GM06990 (cell line): ENCODE measurements around the gene RGS9BP.
"Not testable (repeated sequence)": the region's sequence is repeated elsewhere in the genome, so short reads cannot be mapped to it uniquely, and the experiment has no call there.

Experiments used
- DNase-seq: peaks from one replicate; pipeline ENCODE4 v3.0.0-alpha.2; 2011; ENCODE audit not compliant: insufficient read length; ENCODE audit errors: extremely low read depth
- H3K27me3 ChIP-seq: replicated peaks from 2 replicates; pipeline ENCODE4 v1.6.0; 2011; ENCODE audit warnings: low read length; ENCODE audit not compliant: control insufficient read depth, insufficient read depth
- H3K36me3 ChIP-seq: 2 replicates; pipeline ENCODE4 v1.5.1; 2011; ENCODE audit warnings: low read length; ENCODE audit not compliant: control insufficient read depth, insufficient read depth
- H3K4me3 ChIP-seq: replicated peaks from 2 replicates; pipeline ENCODE4 v1.5.1; 2011; ENCODE audit warnings: low read depth, mild to moderate bottlenecking, control low read depth, low read length
- TF ChIP-seq, protein P1 (sequence below): IDR thresholded peaks from 2 replicates; pipeline ENCODE4 v1.5.1; 2011; ENCODE audit warnings: low read length, control low read depth, mild to moderate bottlenecking, inconsistent platforms; ENCODE audit not compliant: insufficient read depth, poor library complexity, severe bottlenecking

The RGS9BP gene

GRCh38 chr19:32695506-32695905, 19.9 kb downstream of the RGS9BP start:
- DNase-seq, H3K27me3 ChIP-seq, H3K36me3 ChIP-seq, H3K4me3 ChIP-seq: not testable (repeated sequence)

GRCh38 chr19:32696771-32697170, 21.1 kb downstream of the RGS9BP start:
- H3K36me3 ChIP-seq, DNase-seq, H3K4me3 ChIP-seq, H3K27me3 ChIP-seq: not testable (repeated sequence)

DNA sequence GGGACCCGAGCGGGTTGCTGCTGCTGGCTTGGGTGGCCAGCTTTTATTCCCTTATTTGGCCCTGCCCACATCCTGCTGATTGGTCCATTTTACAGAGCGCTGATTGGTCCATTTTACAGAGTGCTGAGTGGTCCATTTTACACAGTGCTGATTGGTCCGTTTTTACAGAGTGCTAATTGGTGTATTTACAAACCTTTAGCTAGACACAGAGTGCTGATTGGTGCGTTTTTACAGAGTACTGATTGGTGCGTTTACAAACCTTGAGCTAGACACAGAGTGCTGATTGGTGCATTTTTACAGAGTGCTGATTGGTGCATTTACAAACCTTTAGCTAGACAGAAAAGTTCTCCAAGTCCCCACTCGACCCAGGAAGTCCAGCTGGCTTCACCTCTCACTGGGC, 24.5 kb downstream of the RGS9BP start:
- H3K36me3 ChIP-seq, result not testable (repeated sequence)

DNA sequence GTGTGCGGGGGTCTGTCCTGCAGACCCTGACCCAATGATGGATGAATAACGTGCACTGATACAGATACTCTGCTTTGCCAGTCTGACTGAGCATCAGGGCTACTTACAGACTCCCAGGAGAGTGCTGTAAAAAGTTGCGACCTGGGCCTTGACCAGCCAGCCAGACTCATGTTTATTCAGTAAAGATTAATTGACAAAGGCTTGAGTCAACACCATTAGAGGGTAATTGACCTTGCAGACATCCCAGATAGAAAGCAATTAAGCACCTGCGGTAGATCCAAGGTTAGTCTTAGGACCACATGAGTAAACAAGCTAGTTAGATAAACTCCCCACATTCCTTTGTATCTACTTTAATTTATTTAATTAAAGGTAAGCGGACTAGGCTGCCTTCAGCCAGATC, 26.4 kb downstream of the RGS9BP start:
- peaks cover 8% of the 10 kb centered on the region for H3K36me3 ChIP-seq
- H3K4me3 ChIP-seq, result no peak overlapping the region
- H3K27me3 ChIP-seq, result no peaks in the 10 kb centered on the region
- no peak for DNase-seq
- TF ChIP-seq, protein P1, sequence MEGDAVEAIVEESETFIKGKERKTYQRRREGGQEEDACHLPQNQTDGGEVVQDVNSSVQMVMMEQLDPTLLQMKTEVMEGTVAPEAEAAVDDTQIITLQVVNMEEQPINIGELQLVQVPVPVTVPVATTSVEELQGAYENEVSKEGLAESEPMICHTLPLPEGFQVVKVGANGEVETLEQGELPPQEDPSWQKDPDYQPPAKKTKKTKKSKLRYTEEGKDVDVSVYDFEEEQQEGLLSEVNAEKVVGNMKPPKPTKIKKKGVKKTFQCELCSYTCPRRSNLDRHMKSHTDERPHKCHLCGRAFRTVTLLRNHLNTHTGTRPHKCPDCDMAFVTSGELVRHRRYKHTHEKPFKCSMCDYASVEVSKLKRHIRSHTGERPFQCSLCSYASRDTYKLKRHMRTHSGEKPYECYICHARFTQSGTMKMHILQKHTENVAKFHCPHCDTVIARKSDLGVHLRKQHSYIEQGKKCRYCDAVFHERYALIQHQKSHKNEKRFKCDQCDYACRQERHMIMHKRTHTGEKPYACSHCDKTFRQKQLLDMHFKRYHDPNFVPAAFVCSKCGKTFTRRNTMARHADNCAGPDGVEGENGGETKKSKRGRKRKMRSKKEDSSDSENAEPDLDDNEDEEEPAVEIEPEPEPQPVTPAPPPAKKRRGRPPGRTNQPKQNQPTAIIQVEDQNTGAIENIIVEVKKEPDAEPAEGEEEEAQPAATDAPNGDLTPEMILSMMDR, result no peak

More for the DNA sequence above, 24.5 kb downstream of the RGS9BP start:
- H3K27me3 ChIP-seq, DNase-seq, H3K4me3 ChIP-seq: not testable (repeated sequence)

GRCh38 chr19:32704006-32704405, 28.4 kb downstream of the RGS9BP start:
- not testable (repeated sequence) for H3K36me3 ChIP-seq, DNase-seq, H3K4me3 ChIP-seq, H3K27me3 ChIP-seq

DNA sequence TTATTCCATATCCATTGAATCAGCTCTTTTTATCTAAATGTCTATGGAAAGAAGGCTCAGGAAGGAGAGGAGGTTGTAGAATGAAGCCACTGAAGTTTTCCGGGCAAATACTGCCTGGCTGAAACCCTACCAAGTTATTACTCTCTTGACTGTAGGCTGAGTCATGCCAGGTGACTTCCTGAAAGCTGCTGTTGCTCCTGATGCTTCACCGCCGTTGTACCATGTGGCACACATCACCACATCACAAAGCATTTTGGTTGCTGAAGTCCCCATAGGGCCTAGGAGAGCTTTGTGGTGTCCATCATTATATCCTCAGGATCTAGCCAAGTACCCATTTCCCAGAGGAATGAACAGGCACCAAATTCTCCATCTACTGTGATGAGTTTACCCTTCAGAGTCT, 32.8 kb downstream of the RGS9BP start:
- peaks cover 5% of the 10 kb centered on the region for H3K36me3 ChIP-seq
- no peak overlapping the region for H3K4me3 ChIP-seq
- DNase-seq, result no peak
- TF ChIP-seq, protein P1, result no peak
- H3K27me3 ChIP-seq, result no peaks in the 10 kb centered on the region

DNA sequence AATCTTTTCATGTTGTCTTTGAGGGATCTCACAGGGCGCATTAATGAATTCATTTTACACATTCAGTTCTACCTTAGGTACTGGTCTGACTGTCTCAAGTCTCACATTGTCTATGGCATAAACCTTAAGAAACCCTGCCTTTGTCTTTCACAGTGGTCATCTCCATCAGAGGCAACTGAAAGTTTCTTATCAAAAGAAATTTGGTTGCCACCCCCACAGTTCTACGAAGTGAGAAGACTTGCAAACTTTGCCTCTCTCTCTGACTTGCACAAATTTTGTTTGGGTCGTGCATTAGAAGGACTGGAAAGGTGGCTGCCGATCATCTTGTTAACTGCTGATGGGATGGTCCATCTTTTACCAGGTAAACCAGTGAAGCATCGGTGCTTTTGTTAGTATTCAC, 33.4 kb downstream of the RGS9BP start:
- no peak for DNase-seq
- Histone ChIP-seq H3K4me3 (no peak overlapping the region), H3K27me3 (no peaks in the 10 kb centered on the region), H3K36me3 (peaks cover 5% of the 10 kb centered on the region)
- TF ChIP-seq, protein P1, result no peak

DNA sequence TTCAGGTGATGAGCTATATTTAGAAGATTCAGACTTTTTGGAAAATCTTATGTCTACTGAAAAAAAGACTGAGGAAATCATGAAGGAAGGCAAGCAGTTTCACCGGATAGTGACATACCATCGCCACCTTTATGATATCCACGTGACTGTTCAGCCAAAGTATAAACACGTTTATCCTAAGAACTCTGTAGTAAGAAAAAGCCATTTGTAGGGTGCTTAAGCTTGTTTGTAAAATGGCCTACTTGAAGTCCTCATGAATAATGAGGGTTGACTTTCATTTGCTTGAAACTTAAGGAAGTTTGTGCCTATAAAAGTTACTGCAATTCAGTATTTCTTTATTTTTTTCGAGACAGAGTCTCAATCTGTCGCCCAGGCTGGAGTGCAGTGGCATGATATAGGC, 36.1 kb downstream of the RGS9BP start:
- TF ChIP-seq, protein P1, result no peak
- DNase-seq, result no peak
- H3K27me3 ChIP-seq, result no peaks in the 10 kb centered on the region
- peaks cover 7% of the 10 kb centered on the region for H3K36me3 ChIP-seq
- no peak overlapping the region for H3K4me3 ChIP-seq

DNA sequence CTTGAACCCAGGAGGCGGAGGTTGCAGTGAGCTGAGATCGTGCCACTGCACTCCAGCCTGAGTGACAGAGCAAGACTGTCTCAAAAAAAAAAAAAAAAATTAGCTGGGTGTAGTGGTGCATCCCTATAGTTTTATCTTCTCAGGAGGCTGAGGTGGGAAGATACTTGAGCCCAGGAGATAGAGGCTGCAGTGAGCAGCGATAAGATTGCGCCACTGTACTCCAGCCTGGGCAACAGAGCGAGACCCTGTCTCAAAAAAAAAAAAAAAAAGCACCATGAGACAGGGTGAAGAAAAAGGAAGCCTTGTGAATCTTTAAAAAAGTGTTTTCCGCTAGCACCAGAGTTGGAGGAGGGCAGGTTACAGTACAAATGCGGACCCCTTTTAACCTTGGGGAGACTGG, 40.6 kb downstream of the RGS9BP start:
- not testable (repeated sequence) for H3K36me3 ChIP-seq, H3K27me3 ChIP-seq, H3K4me3 ChIP-seq, DNase-seq
